Liver (tissue), 9 donors: ENCODE results near the gene CLIC5. TPM values are rescaled to one million over a fixed set of nuclear protein-coding genes. Genes with fewer than 3 reads are reported as not detected.

Source experiments
- DNase-seq: peaks from one replicate; pipeline ENCODE4 v3.0.0-alpha.2; 2017; ENCODE audit warnings: low spot score
- H3K27ac ChIP-seq, 2 donors: one replicate each; pipeline ENCODE4 v1.7.0; 2013; ENCODE audit warnings: inconsistent platforms in 2 of 2, low read length in 2 of 2, control low read depth in 1 of 2, low read depth in 1 of 2, mild to moderate bottlenecking in 1 of 2
- H3K27me3 ChIP-seq, 4 donors: one replicate each; pipeline versions ENCODE4 v1.6.1 to v1.7.0; 2013; ENCODE audit warnings: low read length in 3 of 4, inconsistent platforms in 1 of 4, mild to moderate bottlenecking in 1 of 4, moderate library complexity in 1 of 4; ENCODE audit not compliant: control insufficient read depth in 4 of 4, insufficient read depth in 4 of 4
- H3K36me3 ChIP-seq, 4 donors: one replicate each; pipeline versions ENCODE4 v1.6.1 to v1.7.0; 2013; ENCODE audit warnings: low read length in 3 of 4, mild to moderate bottlenecking in 3 of 4, low read depth in 1 of 4, moderate library complexity in 1 of 4; ENCODE audit not compliant: control insufficient read depth in 4 of 4, insufficient read depth in 3 of 4
- H3K4me1 ChIP-seq, 4 donors: one replicate each; pipeline versions ENCODE4 v1.6.1 to v1.7.0; 2013; ENCODE audit warnings: low read length in 3 of 4, mild to moderate bottlenecking in 3 of 4, moderate library complexity in 1 of 4; ENCODE audit not compliant: control insufficient read depth in 4 of 4, insufficient read depth in 4 of 4
- H3K4me3 ChIP-seq, 3 donors: one replicate each; pipeline versions ENCODE4 v1.6.1 to v1.7.0; 2013; ENCODE audit warnings: low read length in 3 of 3, control low read depth in 1 of 3, low read depth in 1 of 3, mild to moderate bottlenecking in 1 of 3
- H3K9ac ChIP-seq, 2 donors: one replicate each; pipeline ENCODE4 v1.7.0; 2013; ENCODE audit warnings: low read length in 2 of 2, mild to moderate bottlenecking in 2 of 2, moderate library complexity in 2 of 2, control low read depth in 1 of 2, low read depth in 1 of 2
- H3K9me3 ChIP-seq, 4 donors: one replicate each; pipeline versions ENCODE4 v1.6.1 to v1.7.0; 2013; ENCODE audit warnings: low read length in 3 of 4; ENCODE audit not compliant: control insufficient read depth in 4 of 4
- CTCF ChIP-seq: fragments of 150-350 bp; IDR thresholded peaks from 2 replicates; pipeline ENCODE4 v1.5.1; 2017; ENCODE audit warnings: improper control_type of control experiment, low read depth, low read length; ENCODE audit not compliant: missing input control
- EGR1 ChIP-seq, 2 donors: IDR thresholded peaks; 2 replicates each; pipeline ENCODE4 v1.6.1; 2016 to 2018; ENCODE audit warnings: antibody characterized with exemption in 2 of 2, low read depth in 2 of 2
- FOXA1 ChIP-seq: IDR thresholded peaks from 2 replicates; pipeline ENCODE4 v1.6.1; 2016; ENCODE audit warnings: antibody characterized with exemption
- FOXA2 ChIP-seq: IDR thresholded peaks from 2 replicates; pipeline ENCODE4 v1.6.1; 2016; ENCODE audit warnings: antibody characterized with exemption
- GABPA ChIP-seq, 2 donors: IDR thresholded peaks in 1 of 2; conservative IDR thresholded peaks in 1 of 2; 2 replicates each; pipeline ENCODE4 v1.6.1; 2016; ENCODE audit warnings: antibody characterized with exemption in 2 of 2, mild to moderate bottlenecking in 1 of 2, moderate library complexity in 1 of 2
- HNF4A ChIP-seq, 2 donors: conservative IDR thresholded peaks; 2 replicates each; pipeline ENCODE4 v1.6.1; 2016; ENCODE audit warnings: antibody characterized with exemption in 2 of 2, mild to moderate bottlenecking in 2 of 2
- HNF4G ChIP-seq: IDR thresholded peaks from 2 replicates; pipeline ENCODE4 v1.6.1; 2016; ENCODE audit warnings: antibody characterized with exemption
- JUND ChIP-seq, 2 donors: IDR thresholded peaks; 2 replicates each; pipeline ENCODE4 v1.6.1; 2016; ENCODE audit warnings: antibody characterized with exemption in 2 of 2
- NR2F2 ChIP-seq: IDR thresholded peaks from 2 replicates; pipeline ENCODE4 v1.6.1; 2016; ENCODE audit warnings: antibody characterized with exemption
- RAD21 ChIP-seq, 2 donors: IDR thresholded peaks; 2 replicates each; pipeline ENCODE4 v1.6.1; 2016; ENCODE audit warnings: antibody characterized with exemption in 2 of 2, mild to moderate bottlenecking in 2 of 2
- TAF1 ChIP-seq: conservative IDR thresholded peaks from 2 replicates; pipeline ENCODE4 v1.6.1; 2016; ENCODE audit warnings: antibody characterized with exemption, mild to moderate bottlenecking
- YY1 ChIP-seq: IDR thresholded peaks from 2 replicates; pipeline ENCODE4 v1.6.1; 2016; ENCODE audit warnings: antibody characterized with exemption, mild to moderate bottlenecking
- WGBS: extraction: QIAGEN DNeasy Blood & Tissue Kit; methylation state at CpG from one replicate; pipeline ENCODE4 v1.1.7; 2013; 5-methylcytosine and 5-hydroxymethylcytosine counted together
- polyA plus RNA-seq, 2 donors: library from polyadenylated mRNA; stranded (reverse) in 1 of 2; unstranded in 1 of 2; fragments of 200-250 nt in 1 of 2; fragments of >200 nt in 1 of 2; fragmentation: Nextera tagmentation in 1 of 2; extraction: Ambion mirVana in 1 of 2; gene quantifications; one replicate each; pipeline versions ENCODE4 v1.2.1 to v1.2.3, GENCODE V29; 2013 to 2015
- total RNA-seq, 2 donors: library from RNA; depleted of rRNA; stranded (reverse); fragments of >200 nt; gene quantifications; one replicate each; pipeline ENCODE4 v1.2.3, GENCODE V29; 2014
- TF ChIP-seq, protein P1 (sequence below): IDR thresholded peaks from 2 replicates; pipeline ENCODE4 v1.6.1; 2016; ENCODE audit warnings: antibody characterized with exemption
- TF ChIP-seq, protein P2 (sequence below): IDR thresholded peaks from 2 replicates; pipeline ENCODE4 v1.6.1; 2016; ENCODE audit warnings: antibody characterized with exemption
- TF ChIP-seq, protein P3 (sequence below): IDR thresholded peaks from 2 replicates; pipeline ENCODE4 v1.6.1; 2016; ENCODE audit warnings: antibody characterized with exemption
- TF ChIP-seq, protein P4 (sequence below): IDR thresholded peaks from 2 replicates; pipeline ENCODE4 v1.6.1; 2016; ENCODE audit warnings: antibody characterized with exemption, mild to moderate bottlenecking
- donor health status: healthy.
- donor health status: healthy.
- donor health status: healthy.
- donor health status: healthy.
- donor health status: healthy.

CLIC5 gene
- total and polyA plus RNA-seq, 4 donors = 0.05 to 0.33 (median 0.14) TPM

DNA sequence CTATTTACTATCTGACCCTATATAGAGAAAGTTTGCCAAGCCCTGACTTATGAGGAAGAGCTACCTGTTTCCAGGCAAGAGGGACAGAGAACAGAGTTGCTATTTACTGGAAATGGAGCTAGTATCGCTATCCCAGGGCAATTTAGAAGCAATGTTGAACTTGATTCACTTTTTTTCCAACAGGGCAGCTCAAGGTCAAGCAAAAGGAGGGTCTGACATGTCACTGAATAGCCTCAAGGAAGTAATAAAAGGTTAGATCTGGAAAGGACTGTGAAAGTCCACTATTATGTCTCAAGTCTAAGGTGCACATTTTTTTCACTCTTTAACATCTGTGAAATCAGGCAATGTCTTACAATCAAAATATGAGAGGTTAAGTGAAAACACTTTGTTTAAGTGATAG is 84.4 kb downstream of the CLIC5 start:
- Histone ChIP-seq H3K4me3 (no peak overlapping the region), H3K36me3 (no peaks in the 10 kb centered on the region), H3K9me3 (no peaks in the 10 kb centered on the region), H3K9ac (no peak overlapping the region), H3K27me3 (no peaks in the 10 kb centered on the region), H3K27ac (no peak overlapping the region), H3K4me1 (peaks cover 0 to 4% (median 0%) of the 10 kb centered on the region in 4 donors)
- TF ChIP-seq FOXA1 = no peak
- no peak for TF ChIP-seq HNF4A (conservative IDR thresholded peaks at IDR 0.05)
- TF ChIP-seq CTCF = no peak
- TF ChIP-seq YY1 = no peak
- TF ChIP-seq TAF1 = no peak
- no peak for TF ChIP-seq RAD21 (IDR thresholded peaks at IDR 0.05)
- no peak for TF ChIP-seq HNF4G
- TF ChIP-seq JUND (IDR thresholded peaks at IDR 0.05) = no peak
- TF ChIP-seq FOXA2 = no peak
- TF ChIP-seq, protein P1, sequence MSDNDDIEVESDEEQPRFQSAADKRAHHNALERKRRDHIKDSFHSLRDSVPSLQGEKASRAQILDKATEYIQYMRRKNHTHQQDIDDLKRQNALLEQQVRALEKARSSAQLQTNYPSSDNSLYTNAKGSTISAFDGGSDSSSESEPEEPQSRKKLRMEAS = no peak
- no peak for TF ChIP-seq EGR1 (IDR thresholded peaks at IDR 0.05; ENCODE audit: low read depth in 2 of 2)
- TF ChIP-seq, protein P2, sequence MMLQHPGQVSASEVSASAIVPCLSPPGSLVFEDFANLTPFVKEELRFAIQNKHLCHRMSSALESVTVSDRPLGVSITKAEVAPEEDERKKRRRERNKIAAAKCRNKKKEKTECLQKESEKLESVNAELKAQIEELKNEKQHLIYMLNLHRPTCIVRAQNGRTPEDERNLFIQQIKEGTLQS = no peak
- no peak for TF ChIP-seq NR2F2
- TF ChIP-seq, protein P3, sequence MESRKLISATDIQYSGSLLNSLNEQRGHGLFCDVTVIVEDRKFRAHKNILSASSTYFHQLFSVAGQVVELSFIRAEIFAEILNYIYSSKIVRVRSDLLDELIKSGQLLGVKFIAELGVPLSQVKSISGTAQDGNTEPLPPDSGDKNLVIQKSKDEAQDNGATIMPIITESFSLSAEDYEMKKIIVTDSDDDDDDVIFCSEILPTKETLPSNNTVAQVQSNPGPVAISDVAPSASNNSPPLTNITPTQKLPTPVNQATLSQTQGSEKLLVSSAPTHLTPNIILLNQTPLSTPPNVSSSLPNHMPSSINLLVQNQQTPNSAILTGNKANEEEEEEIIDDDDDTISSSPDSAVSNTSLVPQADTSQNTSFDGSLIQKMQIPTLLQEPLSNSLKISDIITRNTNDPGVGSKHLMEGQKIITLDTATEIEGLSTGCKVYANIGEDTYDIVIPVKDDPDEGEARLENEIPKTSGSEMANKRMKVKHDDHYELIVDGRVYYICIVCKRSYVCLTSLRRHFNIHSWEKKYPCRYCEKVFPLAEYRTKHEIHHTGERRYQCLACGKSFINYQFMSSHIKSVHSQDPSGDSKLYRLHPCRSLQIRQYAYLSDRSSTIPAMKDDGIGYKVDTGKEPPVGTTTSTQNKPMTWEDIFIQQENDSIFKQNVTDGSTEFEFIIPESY = no peak
- TF ChIP-seq, protein P4, sequence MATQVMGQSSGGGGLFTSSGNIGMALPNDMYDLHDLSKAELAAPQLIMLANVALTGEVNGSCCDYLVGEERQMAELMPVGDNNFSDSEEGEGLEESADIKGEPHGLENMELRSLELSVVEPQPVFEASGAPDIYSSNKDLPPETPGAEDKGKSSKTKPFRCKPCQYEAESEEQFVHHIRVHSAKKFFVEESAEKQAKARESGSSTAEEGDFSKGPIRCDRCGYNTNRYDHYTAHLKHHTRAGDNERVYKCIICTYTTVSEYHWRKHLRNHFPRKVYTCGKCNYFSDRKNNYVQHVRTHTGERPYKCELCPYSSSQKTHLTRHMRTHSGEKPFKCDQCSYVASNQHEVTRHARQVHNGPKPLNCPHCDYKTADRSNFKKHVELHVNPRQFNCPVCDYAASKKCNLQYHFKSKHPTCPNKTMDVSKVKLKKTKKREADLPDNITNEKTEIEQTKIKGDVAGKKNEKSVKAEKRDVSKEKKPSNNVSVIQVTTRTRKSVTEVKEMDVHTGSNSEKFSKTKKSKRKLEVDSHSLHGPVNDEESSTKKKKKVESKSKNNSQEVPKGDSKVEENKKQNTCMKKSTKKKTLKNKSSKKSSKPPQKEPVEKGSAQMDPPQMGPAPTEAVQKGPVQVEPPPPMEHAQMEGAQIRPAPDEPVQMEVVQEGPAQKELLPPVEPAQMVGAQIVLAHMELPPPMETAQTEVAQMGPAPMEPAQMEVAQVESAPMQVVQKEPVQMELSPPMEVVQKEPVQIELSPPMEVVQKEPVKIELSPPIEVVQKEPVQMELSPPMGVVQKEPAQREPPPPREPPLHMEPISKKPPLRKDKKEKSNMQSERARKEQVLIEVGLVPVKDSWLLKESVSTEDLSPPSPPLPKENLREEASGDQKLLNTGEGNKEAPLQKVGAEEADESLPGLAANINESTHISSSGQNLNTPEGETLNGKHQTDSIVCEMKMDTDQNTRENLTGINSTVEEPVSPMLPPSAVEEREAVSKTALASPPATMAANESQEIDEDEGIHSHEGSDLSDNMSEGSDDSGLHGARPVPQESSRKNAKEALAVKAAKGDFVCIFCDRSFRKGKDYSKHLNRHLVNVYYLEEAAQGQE = no peak
- no peak for TF ChIP-seq GABPA (IDR thresholded peaks at IDR 0.05 in 1 of 2, conservative IDR thresholded peaks at IDR 0.05 in 1 of 2)
- WGBS = 91% methylated on average over 1 of the region's 1 CpG
- no peak for DNase-seq
